Vagina (tissue), 2 donors: ENCODE results near the gene P3H2. TPM values are rescaled to one million over a fixed set of nuclear protein-coding genes. Genes with fewer than 3 reads are reported as not detected.
A peak's percentile ranks its signal among the peaks of the same experiment; 100 is the strongest.

Experiments
- DNase-seq, 2 donors: peaks; one replicate each; pipeline ENCODE4 v3.0.0-alpha.2; 2017; ENCODE audit errors: extremely low spot score in 2 of 2
- H3K27ac ChIP-seq: fragments of 200-600 bp; sonication (generic); one replicate; pipeline ENCODE4 v1.5.1; 2019
- H3K27me3 ChIP-seq: fragments of 200-600 bp; sonication (generic); one replicate; pipeline ENCODE4 v1.5.1; 2019
- H3K36me3 ChIP-seq, 2 donors: fragments of 200-600 bp; sonication (generic); one replicate each; pipeline ENCODE4 v1.5.1; 2017 to 2019
- H3K4me1 ChIP-seq: fragments of 200-600 bp; sonication (generic); one replicate; pipeline ENCODE4 v1.5.1; 2019
- H3K4me3 ChIP-seq, 2 donors: fragments of 200-600 bp; sonication (generic); 1 replicate in 1 of 2; 2 replicates in 1 of 2; pipeline ENCODE4 v1.5.1; 2016 to 2019
- H3K9me3 ChIP-seq: fragments of 200-600 bp; sonication (generic); one replicate; pipeline ENCODE4 v1.5.1; 2019
- CTCF ChIP-seq, 3 experiments: fragments of 450-650 bp in 2 of 3; fragments of 200-600 bp in 1 of 3; sonication (generic) in 1 of 3; IDR thresholded peaks; one replicate each; pipeline ENCODE4 v1.5.1; 2017 to 2019; ENCODE audit warnings: antibody characterized with exemption in 3 of 3, mild to moderate bottlenecking in 2 of 3, moderate library complexity in 2 of 3
- POLR2A ChIP-seq, 2 donors: fragments of 450-650 bp; IDR thresholded peaks; one replicate each; pipeline ENCODE4 v1.6.1; 2017; ENCODE audit warnings: antibody characterized with exemption in 2 of 2, mild to moderate bottlenecking in 2 of 2, moderate library complexity in 2 of 2
- POLR2AphosphoS5 ChIP-seq, 2 donors: sonication (generic); formaldehyde crosslinking; IDR thresholded peaks; one replicate each; pipeline ENCODE4 v1.9.0; 2017; ENCODE audit warnings: antibody characterized with exemption in 2 of 2, mild to moderate bottlenecking in 2 of 2, low read depth in 1 of 2; ENCODE audit not compliant: insufficient read depth in 1 of 2
- intact Hi-C: fragments of 100-400 bp; cut with DNase I; formaldehyde crosslinking; loops from one replicate; pipeline ENCODE4 v1.15.1; 2023
- total RNA-seq: library from RNA; depleted of rRNA; stranded (reverse); fragments of >200 nt; gene quantifications from one replicate; pipeline ENCODE4 v1.2.3, GENCODE V29; 2016

The P3H2 gene
- total RNA-seq, 1 donor from 2014 or later = 41.7 TPM

DNA sequence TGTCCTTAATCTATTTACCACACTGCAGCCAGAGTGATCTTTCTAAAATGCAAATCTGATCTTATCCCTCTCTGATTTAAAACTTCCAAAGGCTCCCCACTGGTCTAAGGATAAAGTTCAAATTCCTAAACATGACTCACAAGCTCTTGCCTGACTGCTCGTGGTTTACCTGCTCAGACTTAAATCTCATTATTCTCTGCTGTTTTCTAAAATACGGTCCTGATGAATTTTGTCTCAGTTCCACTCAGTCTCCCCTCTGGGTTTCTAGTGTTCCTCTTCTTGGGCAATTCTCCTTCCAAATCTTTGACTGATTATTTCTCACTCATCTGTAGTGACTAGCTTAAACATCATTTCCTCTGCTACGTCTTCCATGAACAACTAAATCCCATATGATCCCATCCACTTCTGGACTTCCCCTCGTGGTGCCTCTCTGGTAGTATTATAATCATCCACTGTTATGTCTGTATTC is 108.3 kb downstream of the P3H2 start:
- Histone ChIP-seq H3K4me1 (peaks cover 17% of the 10 kb centered on the region), H3K27me3 (no peaks in the 10 kb centered on the region), H3K36me3 (no peaks in the 10 kb centered on the region), H3K27ac (peak overlapping the region; percentile 30), H3K9me3 (no peaks in the 10 kb centered on the region), H3K4me3 (no peak overlapping the region)
- no peak for DNase-seq
- intact Hi-C loops = no loop called here
- no peak for TF ChIP-seq POLR2AphosphoS5 (IDR thresholded peaks at IDR 0.05; ENCODE audit: insufficient read depth in 1 of 2, low read depth in 1 of 2)
- TF ChIP-seq POLR2A (IDR thresholded peaks at IDR 0.05) = no peak
- no peak for TF ChIP-seq CTCF (IDR thresholded peaks at IDR 0.05)

DNA sequence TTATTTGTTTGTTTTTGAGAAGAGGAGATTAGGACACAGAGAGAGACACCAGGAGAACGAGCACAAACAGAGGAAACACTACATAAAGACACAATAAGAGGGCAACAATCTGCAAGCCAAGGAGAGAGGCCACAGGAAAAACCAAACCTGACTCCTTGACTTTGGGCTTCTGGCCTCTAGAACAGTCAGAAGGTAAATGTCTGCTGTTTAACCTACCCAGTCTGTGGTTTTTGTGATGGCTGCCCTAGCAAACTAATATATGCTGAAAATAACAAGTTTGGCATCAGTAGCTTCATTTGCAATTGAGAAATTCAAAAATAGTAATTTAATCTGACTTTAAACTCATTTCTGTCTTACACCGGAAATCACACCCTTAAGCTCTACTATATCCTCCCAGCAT is 110.2 kb downstream of the P3H2 start:
- no peak for DNase-seq
- no peak overlapping the region for H3K27ac ChIP-seq
- H3K36me3 ChIP-seq = no peaks in the 10 kb centered on the region
- H3K9me3 ChIP-seq = no peaks in the 10 kb centered on the region
- intact Hi-C loops = no loop called here
- H3K4me3 ChIP-seq = no peak overlapping the region
- no peak for TF ChIP-seq CTCF (IDR thresholded peaks at IDR 0.05)
- no peaks in the 10 kb centered on the region for H3K27me3 ChIP-seq
- H3K4me1 ChIP-seq = peaks cover 16% of the 10 kb centered on the region

DNA sequence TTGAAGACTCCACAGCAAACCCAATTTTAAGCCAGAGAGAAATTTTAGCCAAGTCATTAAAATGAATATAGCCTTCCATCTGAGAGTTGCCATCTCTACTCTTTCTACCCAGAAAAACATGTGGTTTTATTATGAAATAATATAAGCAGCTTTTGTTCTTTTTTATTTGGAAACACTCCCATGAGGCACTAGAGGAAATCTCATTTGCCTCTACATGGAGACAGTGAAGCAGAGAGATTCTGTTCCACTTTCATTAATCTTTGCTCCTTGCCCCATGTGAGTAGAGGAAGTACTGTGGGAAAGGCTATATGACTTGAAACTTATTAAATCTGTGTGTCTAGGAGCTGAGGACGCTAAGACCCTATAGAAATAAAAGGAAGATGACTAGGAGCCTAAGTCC is 111.1 kb downstream of the P3H2 start:
- peaks cover 16% of the 10 kb centered on the region for H3K4me1 ChIP-seq
- no peak for DNase-seq
- intact Hi-C loops = no loop called here
- no peak overlapping the region for H3K27ac ChIP-seq
- TF ChIP-seq POLR2A (IDR thresholded peaks at IDR 0.05) = no peak
- no peak for TF ChIP-seq POLR2AphosphoS5 (IDR thresholded peaks at IDR 0.05; ENCODE audit: insufficient read depth in 1 of 2, low read depth in 1 of 2)
- TF ChIP-seq CTCF (IDR thresholded peaks at IDR 0.05) = no peak
- H3K36me3 ChIP-seq = no peaks in the 10 kb centered on the region
- no peaks in the 10 kb centered on the region for H3K9me3 ChIP-seq
- H3K4me3 ChIP-seq = no peak overlapping the region
- H3K27me3 ChIP-seq = no peaks in the 10 kb centered on the region

GRCh38 chr3:190008432-190008831 is 112.3 kb downstream of the P3H2 start:
- peaks cover 12% of the 10 kb centered on the region for H3K4me1 ChIP-seq
- H3K27me3 ChIP-seq = no peaks in the 10 kb centered on the region
- DNase-seq = no peak
- TF ChIP-seq POLR2A (IDR thresholded peaks at IDR 0.05) = no peak
- no peak for TF ChIP-seq POLR2AphosphoS5 (IDR thresholded peaks at IDR 0.05; ENCODE audit: insufficient read depth in 1 of 2, low read depth in 1 of 2)
- TF ChIP-seq CTCF (IDR thresholded peaks at IDR 0.05) = no peak
- intact Hi-C loops = no loop called here
- H3K27ac ChIP-seq = no peak overlapping the region
- H3K9me3 ChIP-seq = no peaks in the 10 kb centered on the region
- no peak overlapping the region for H3K4me3 ChIP-seq
- no peaks in the 10 kb centered on the region for H3K36me3 ChIP-seq

DNA sequence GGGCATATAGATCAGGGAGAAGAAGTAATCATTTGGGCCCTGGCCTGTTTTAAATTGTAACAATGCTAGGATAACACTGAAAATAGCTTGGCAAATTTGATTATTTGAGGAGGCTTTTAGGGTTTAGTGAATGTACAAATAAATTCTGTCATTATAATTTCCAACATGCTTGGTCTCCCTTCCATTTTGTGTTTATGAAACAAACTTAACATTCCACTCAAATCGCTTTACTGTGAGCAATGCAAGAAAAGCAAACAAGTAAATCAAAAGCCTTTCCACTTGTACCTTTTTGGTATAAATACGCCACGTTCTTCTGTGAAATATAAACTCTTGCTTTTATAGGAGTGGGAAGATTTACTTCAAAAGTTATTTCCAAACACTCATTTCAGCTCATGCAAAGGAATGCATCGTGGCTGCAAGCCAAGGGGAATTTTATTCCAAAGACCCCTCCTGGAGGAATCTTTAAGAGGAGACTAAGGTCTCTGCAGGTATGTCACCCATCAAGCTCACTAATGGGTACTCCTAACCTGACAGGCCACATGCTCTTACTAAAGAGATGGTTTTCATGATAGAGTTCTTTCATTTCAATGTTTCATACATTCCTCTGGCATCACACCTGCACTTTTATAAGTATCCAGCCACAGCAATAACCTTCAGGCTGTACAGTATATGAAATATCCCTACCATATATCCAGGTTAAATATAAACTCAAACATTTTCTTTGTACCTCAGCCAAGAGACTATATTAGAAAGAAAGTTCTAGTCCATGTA is 115.2 kb downstream of the P3H2 start:
- no peak overlapping the region for H3K27ac ChIP-seq
- no peak for DNase-seq
- H3K4me3 ChIP-seq = no peak overlapping the region
- intact Hi-C loops = no loop called here
- no peaks in the 10 kb centered on the region for H3K36me3 ChIP-seq
- H3K9me3 ChIP-seq = no peaks in the 10 kb centered on the region
- no peaks in the 10 kb centered on the region for H3K4me1 ChIP-seq
- H3K27me3 ChIP-seq = no peaks in the 10 kb centered on the region
- TF ChIP-seq POLR2A (IDR thresholded peaks at IDR 0.05) = no peak
- no peak for TF ChIP-seq CTCF (IDR thresholded peaks at IDR 0.05)
- TF ChIP-seq POLR2AphosphoS5 (IDR thresholded peaks at IDR 0.05; ENCODE audit: insufficient read depth in 1 of 2, low read depth in 1 of 2) = no peak
